Neuronal stem cell (in vitro differentiated cells): Measurements from ENCODE around the gene DGKD.

Experiments
- DNase-seq: peaks from one replicate; pipeline ENCODE4 v3.0.0-alpha.2; 2013; ENCODE audit warnings: low spot score
- H2AFZ ChIP-seq: one replicate; pipeline ENCODE4 v1.6.1; 2013; ENCODE audit warnings: mild to moderate bottlenecking, low read length, inconsistent platforms
- H2AK5ac ChIP-seq: 2 replicates; pipeline ENCODE4 v1.6.1; 2013; ENCODE audit warnings: low read depth, mild to moderate bottlenecking, inconsistent platforms, low read length, moderate library complexity, mixed read lengths
- H2BK120ac ChIP-seq: 2 replicates; pipeline ENCODE4 v1.6.1; 2013; ENCODE audit warnings: low read depth, mild to moderate bottlenecking, inconsistent platforms, low read length, moderate library complexity, mixed read lengths
- H2BK12ac ChIP-seq: one replicate; pipeline ENCODE4 v1.6.1; 2013; ENCODE audit warnings: low read length, inconsistent platforms
- H2BK15ac ChIP-seq: 2 replicates; pipeline ENCODE4 v1.6.1; 2013; ENCODE audit warnings: mild to moderate bottlenecking, low read length, inconsistent platforms, mixed read lengths
- H2BK5ac ChIP-seq: one replicate; pipeline ENCODE4 v1.6.1; 2013; ENCODE audit warnings: inconsistent platforms, mild to moderate bottlenecking, low read length, moderate library complexity
- H3K14ac ChIP-seq: one replicate; pipeline ENCODE4 v1.6.1; 2013; ENCODE audit warnings: low read length, inconsistent platforms
- H3K18ac ChIP-seq: 2 replicates; pipeline ENCODE4 v1.6.1; 2013; ENCODE audit warnings: low read length, inconsistent platforms
- H3K23ac ChIP-seq: 2 replicates; pipeline ENCODE4 v1.6.1; 2013; ENCODE audit warnings: low read depth, mild to moderate bottlenecking, mixed read lengths, low read length, inconsistent platforms; ENCODE audit not compliant: poor library complexity
- H3K27ac ChIP-seq: replicated peaks from 3 replicates; pipeline ENCODE4 v1.5.1; 2013; ENCODE audit warnings: low read length, inconsistent platforms
- H3K27me3 ChIP-seq, 3 experiments: 2 replicates each; pipeline ENCODE4 v1.6.1; 2013; ENCODE audit warnings: low read length in 3 of 3, mild to moderate bottlenecking in 2 of 3, inconsistent platforms in 1 of 3, low read depth in 1 of 3, mixed read lengths in 1 of 3, moderate library complexity in 1 of 3; ENCODE audit not compliant: control insufficient read depth in 3 of 3, insufficient read depth in 3 of 3
- H3K36me3 ChIP-seq, 2 donors: replicated peaks in 1 of 2; 2 replicates each; pipeline ENCODE4 v1.6.1; 2013; ENCODE audit warnings: low read length in 2 of 2; ENCODE audit not compliant: control insufficient read depth in 2 of 2, insufficient read depth in 2 of 2
- H3K4ac ChIP-seq: 2 replicates; pipeline ENCODE4 v1.6.1; 2013; ENCODE audit warnings: inconsistent platforms, mild to moderate bottlenecking, low read length, moderate library complexity
- H3K4me1 ChIP-seq, 2 donors: 1 replicate in 1 of 2; 2 replicates in 1 of 2; pipeline ENCODE4 v1.6.1; 2013; ENCODE audit warnings: low read length in 2 of 2, low read depth in 1 of 2; ENCODE audit not compliant: control insufficient read depth in 2 of 2, insufficient read depth in 1 of 2
- H3K4me2 ChIP-seq: one replicate; pipeline ENCODE4 v1.6.1; 2013; ENCODE audit warnings: mild to moderate bottlenecking, low read length, inconsistent platforms; ENCODE audit not compliant: insufficient read depth, poor library complexity, severe bottlenecking
- H3K4me3 ChIP-seq, 2 donors: 2 replicates each; pipeline ENCODE4 v1.5.1; 2013; ENCODE audit warnings: low read length in 2 of 2, mild to moderate bottlenecking in 2 of 2, inconsistent platforms in 1 of 2, moderate library complexity in 1 of 2
- H3K79me1 ChIP-seq: one replicate; pipeline ENCODE4 v1.6.1; 2013; ENCODE audit warnings: low read depth, mild to moderate bottlenecking, inconsistent platforms, low read length, moderate library complexity
- H3K9ac ChIP-seq: one replicate; pipeline ENCODE4 v1.6.1; 2013; ENCODE audit warnings: mild to moderate bottlenecking, low read depth, low read length, inconsistent platforms; ENCODE audit not compliant: poor library complexity
- H3K9me3 ChIP-seq, 2 donors: replicated peaks in 1 of 2; 2 replicates each; pipeline versions ENCODE3 to v1.6.1; 2013; ENCODE audit warnings: low read length in 2 of 2, mild to moderate bottlenecking in 2 of 2, inconsistent platforms in 1 of 2, low read depth in 1 of 2, mixed read lengths in 1 of 2, moderate library complexity in 1 of 2; ENCODE audit not compliant: control insufficient read depth in 2 of 2, insufficient read depth in 1 of 2
- H4K8ac ChIP-seq: one replicate; pipeline ENCODE4 v1.6.1; 2013; ENCODE audit warnings: low read depth, mild to moderate bottlenecking, inconsistent platforms, low read length, moderate library complexity
- H4K91ac ChIP-seq: one replicate; pipeline ENCODE4 v1.6.1; 2013; ENCODE audit warnings: low read length, low read depth, mild to moderate bottlenecking, inconsistent platforms; ENCODE audit not compliant: poor library complexity
- WGBS, 2 donors: extraction: QIAGEN DNeasy Blood & Tissue Kit; methylation state at CpG; one replicate each; pipeline ENCODE4 v1.1.7; 2013; ENCODE audit warnings: missing lambda C conversion rate in 2 of 2, mixed read lengths in 1 of 2; ENCODE audit not compliant: insufficient read length in 2 of 2, insufficient replicate concordance in 1 of 2; ENCODE audit errors: extremely low coverage in 2 of 2; 5-methylcytosine and 5-hydroxymethylcytosine counted together

DGKD gene

DNA sequence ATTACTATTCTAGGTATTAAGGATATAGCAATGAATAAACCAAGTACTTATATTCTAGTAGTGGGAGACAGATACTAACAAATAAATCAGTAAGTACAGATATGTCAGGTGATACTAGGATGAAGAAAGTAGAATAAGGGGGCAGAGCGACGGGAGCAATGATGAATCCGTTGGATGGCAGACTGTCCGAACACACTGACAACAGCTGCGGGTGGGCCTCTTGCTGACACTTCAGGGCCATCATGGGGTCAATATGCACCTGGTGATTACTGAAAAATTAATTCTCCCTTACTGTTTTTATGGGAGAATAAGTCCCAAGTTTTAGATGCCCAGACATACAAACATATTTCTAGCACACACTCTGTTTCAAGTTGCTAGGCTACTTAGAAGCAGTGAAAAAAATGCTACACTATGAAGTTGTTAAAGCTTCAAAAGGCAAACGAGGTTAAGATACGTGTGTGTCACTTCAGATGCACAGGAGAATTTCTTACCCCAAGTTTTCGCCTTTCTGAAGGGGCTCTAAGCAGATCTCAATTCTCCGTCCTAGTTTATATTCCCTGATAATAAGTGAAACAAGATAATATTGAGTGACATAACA, 133.6 kb downstream of the DGKD start:
- H3K4me3 ChIP-seq, result no peak overlapping the region
- no peak overlapping the region for H4K8ac ChIP-seq
- WGBS, 2 donors, result no CpG with 5 or more reads among the region's 9 CpGs
- no peaks in the 10 kb centered on the region for H3K79me1 ChIP-seq
- H2BK12ac ChIP-seq, result no peak overlapping the region
- H2BK120ac ChIP-seq, result no peak overlapping the region
- H2AK5ac ChIP-seq, result no peak overlapping the region
- H4K91ac ChIP-seq, result no peak overlapping the region
- peaks cover 5 to 67% of the 10 kb centered on the region in 2 donors for H3K36me3 ChIP-seq
- no peak overlapping the region for H2BK5ac ChIP-seq
- H3K14ac ChIP-seq, result no peak overlapping the region
- no peak overlapping the region for H3K18ac ChIP-seq
- no peak overlapping the region for H3K27ac ChIP-seq
- H3K4me1 ChIP-seq, result no peaks in the 10 kb centered on the region
- DNase-seq, result no peak
- H3K4ac ChIP-seq, result no peak overlapping the region
- H3K23ac ChIP-seq, result no peak overlapping the region
- H2BK15ac ChIP-seq, result no peak overlapping the region
- H3K27me3 ChIP-seq, result no peaks in the 10 kb centered on the region
- no peak overlapping the region for H3K9ac ChIP-seq
- no peak overlapping the region for H2AFZ ChIP-seq
- H3K4me2 ChIP-seq, result no peak overlapping the region
- H3K9me3 ChIP-seq, result peaks cover 2 to 6% of the 10 kb centered on the region in 2 donors

DNA sequence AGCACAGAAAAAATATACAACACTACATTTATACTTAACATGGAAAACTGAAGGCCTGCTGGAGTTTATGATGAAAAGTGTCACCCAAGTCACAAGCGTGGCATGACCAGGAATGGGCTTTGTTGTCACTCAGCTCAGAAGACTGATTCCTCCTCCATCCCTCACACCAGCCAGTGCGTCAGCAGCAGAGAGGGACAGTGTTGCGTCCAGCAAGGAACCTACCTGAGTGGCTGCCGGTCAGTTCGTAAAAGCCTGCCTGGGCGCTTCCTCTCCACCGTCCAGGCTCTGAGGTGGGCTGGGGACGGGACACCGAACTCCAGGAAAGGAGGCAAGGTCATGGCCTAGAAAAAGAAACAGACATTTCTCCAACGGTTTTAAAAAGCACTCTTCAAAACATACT, 134.8 kb downstream of the DGKD start:
- no peak for DNase-seq
- no peak overlapping the region for H3K18ac ChIP-seq
- H2AK5ac ChIP-seq, result no peak overlapping the region
- H3K27ac ChIP-seq, result no peak overlapping the region
- no peaks in the 10 kb centered on the region for H3K27me3 ChIP-seq
- H3K9me3 ChIP-seq, result no peaks in the 10 kb centered on the region
- no peak overlapping the region for H3K4me2 ChIP-seq
- H3K79me1 ChIP-seq, result no peaks in the 10 kb centered on the region
- H3K9ac ChIP-seq, result peak overlapping the region; percentile 38
- H2BK15ac ChIP-seq, result no peak overlapping the region
- no peak overlapping the region for H4K91ac ChIP-seq
- H3K4me1 ChIP-seq, result no peaks in the 10 kb centered on the region
- H2BK120ac ChIP-seq, result no peak overlapping the region
- no peak overlapping the region for H3K4me3 ChIP-seq
- H3K4ac ChIP-seq, result no peak overlapping the region
- no peak overlapping the region for H2BK12ac ChIP-seq
- no peak overlapping the region for H3K14ac ChIP-seq
- H3K23ac ChIP-seq, result no peak overlapping the region
- WGBS, 2 donors, result no CpG with 5 or more reads among the region's 10 CpGs
- H4K8ac ChIP-seq, result no peak overlapping the region
- H2BK5ac ChIP-seq, result no peak overlapping the region
- no peak overlapping the region for H2AFZ ChIP-seq
- H3K36me3 ChIP-seq, result peaks cover 0 to 66% of the 10 kb centered on the region in 2 donors

DNA sequence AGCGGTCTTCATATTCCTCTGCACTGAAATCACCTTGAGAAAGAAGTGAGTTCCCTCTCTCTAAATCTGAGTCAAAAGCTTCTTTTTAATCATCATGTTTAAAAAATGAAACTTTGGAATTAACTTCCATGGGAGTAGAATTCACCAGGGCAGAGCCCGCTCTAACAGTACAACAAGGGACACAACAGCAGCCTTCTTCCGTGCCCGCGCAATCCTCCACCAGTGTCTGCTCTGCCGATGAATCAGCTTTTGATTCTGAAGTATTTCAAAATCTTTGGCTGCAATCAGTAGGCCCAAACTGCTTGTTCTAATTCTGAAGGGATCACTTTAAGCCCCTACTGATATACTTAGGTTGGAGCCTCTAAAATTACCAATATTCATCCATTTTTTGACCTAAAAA, 135.4 kb downstream of the DGKD start:
- no CpG with 5 or more reads among the region's 6 CpGs for WGBS, 2 donors
- H2BK120ac ChIP-seq, result no peak overlapping the region
- H3K79me1 ChIP-seq, result no peaks in the 10 kb centered on the region
- no peak overlapping the region for H2BK12ac ChIP-seq
- no peak overlapping the region for H3K18ac ChIP-seq
- H3K14ac ChIP-seq, result no peak overlapping the region
- no peak overlapping the region for H2BK15ac ChIP-seq
- no peaks in the 10 kb centered on the region for H3K27me3 ChIP-seq
- no peak overlapping the region for H2BK5ac ChIP-seq
- no peak overlapping the region for H4K8ac ChIP-seq
- H2AK5ac ChIP-seq, result no peak overlapping the region
- no peak overlapping the region for H3K27ac ChIP-seq
- H2AFZ ChIP-seq, result no peak overlapping the region
- DNase-seq, result no peak
- no peaks in the 10 kb centered on the region for H3K9me3 ChIP-seq
- H3K9ac ChIP-seq, result no peak overlapping the region
- H3K4ac ChIP-seq, result no peak overlapping the region
- no peak overlapping the region for H3K4me2 ChIP-seq
- peaks cover 0 to 63% of the 10 kb centered on the region in 2 donors for H3K36me3 ChIP-seq
- H4K91ac ChIP-seq, result no peak overlapping the region
- no peak overlapping the region for H3K4me3 ChIP-seq
- H3K23ac ChIP-seq, result no peak overlapping the region
- no peaks in the 10 kb centered on the region for H3K4me1 ChIP-seq

DNA sequence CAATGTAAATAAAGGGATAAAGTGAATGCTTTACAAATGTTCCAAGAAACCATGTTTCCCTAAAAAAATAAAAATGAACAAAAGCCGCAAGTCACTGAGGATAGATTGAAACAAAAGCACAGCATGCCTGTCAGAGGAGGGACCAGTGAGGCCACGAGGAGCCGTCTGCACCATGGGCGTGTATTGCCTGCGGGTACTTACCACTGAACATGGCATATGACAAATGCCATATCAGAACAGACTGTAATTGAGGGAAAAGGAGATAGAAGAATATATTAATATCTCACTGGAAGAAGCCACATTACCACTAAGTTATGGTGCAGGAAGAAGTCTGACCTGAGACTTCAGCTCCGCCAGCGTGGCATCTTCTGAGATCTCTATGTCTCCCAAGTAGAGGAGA, 136.5 kb downstream of the DGKD start:
- no peak overlapping the region for H2AK5ac ChIP-seq
- H3K23ac ChIP-seq, result no peak overlapping the region
- no peaks in the 10 kb centered on the region for H3K9me3 ChIP-seq
- no CpG with 5 or more reads among the region's 7 CpGs for WGBS, 2 donors
- no peak overlapping the region for H3K27ac ChIP-seq
- no peak overlapping the region for H3K14ac ChIP-seq
- no peak overlapping the region for H2BK5ac ChIP-seq
- H3K36me3 ChIP-seq, result peaks cover 0 to 59% of the 10 kb centered on the region in 2 donors
- H2BK12ac ChIP-seq, result no peak overlapping the region
- no peaks in the 10 kb centered on the region for H3K4me1 ChIP-seq
- H4K8ac ChIP-seq, result no peak overlapping the region
- H3K4me2 ChIP-seq, result no peak overlapping the region
- H3K27me3 ChIP-seq, result no peaks in the 10 kb centered on the region
- H3K4ac ChIP-seq, result no peak overlapping the region
- DNase-seq, result no peak
- H2BK120ac ChIP-seq, result no peak overlapping the region
- no peak overlapping the region for H3K18ac ChIP-seq
- H3K9ac ChIP-seq, result no peak overlapping the region
- H2AFZ ChIP-seq, result no peak overlapping the region
- H3K4me3 ChIP-seq, result no peak overlapping the region
- H2BK15ac ChIP-seq, result no peak overlapping the region
- H3K79me1 ChIP-seq, result no peaks in the 10 kb centered on the region
- no peak overlapping the region for H4K91ac ChIP-seq
